D721Med (cell line): ENCODE results near the gene ZNF653.

ENCODE experiments used
- DNase-seq: peaks from one replicate; pipeline ENCODE4 v3.0.0; 2011; ENCODE audit warnings: low spot score; ENCODE audit not compliant: insufficient read length
- FAIRE-seq: peaks from 2 replicates; lab custom pipeline; 2011; peaks lifted over from hg19 to GRCh38; lab: Jason Lieb, UNC
- CTCF ChIP-seq: IDR thresholded peaks from 2 replicates; pipeline ENCODE4 v1.5.1; 2012; ENCODE audit warnings: mild to moderate bottlenecking, control low read depth; ENCODE audit not compliant: insufficient read depth; ENCODE audit errors: missing control alignments

ZNF653 gene

GRCh38 chr19:11513946-11514345, 8.3 kb upstream of the ZNF653 start:
- FAIRE-seq (no peak), DNase-seq (peak; percentile 3)
- TF ChIP-seq CTCF = no peak

GRCh38 chr19:11510444-11510843, 4.8 kb upstream of the ZNF653 start:
- TF ChIP-seq CTCF = no peak
- FAIRE-seq (no peak), DNase-seq (peak; percentile 3)

GRCh38 chr19:11507370-11508078, 1.9 kb upstream of the ZNF653 start:
- DNase-seq (peak; percentile 11), FAIRE-seq (no peak)
- no peak for TF ChIP-seq CTCF

GRCh38 chr19:11506967-11507366, 1.3 kb upstream of the ZNF653 start:
- FAIRE-seq (no peak), DNase-seq (peak; percentile 13)
- TF ChIP-seq CTCF = no peak

GRCh38 chr19:11506101-11506555, 489 bp upstream of the ZNF653 start:
- no peak for DNase-seq
- FAIRE-seq = no peak
- no peak for TF ChIP-seq CTCF

- DNase-seq = peak; percentile 97
- FAIRE-seq = no peak
- no peak for TF ChIP-seq CTCF
These were observed 571 bp downstream of the ZNF653 start for GRCh38 chr19:11505032-11505503.

- no peak for TF ChIP-seq CTCF
- DNase-seq (peak; percentile 16), FAIRE-seq (no peak)
These were observed 1.1 kb downstream of the ZNF653 start for GRCh38 chr19:11504502-11505031.
